BJ (cell line): ENCODE results near the gene ARFRP1. TPM values are rescaled to one million over a fixed set of nuclear protein-coding genes. Genes with fewer than 3 reads are reported as not detected.

Experiments used
- CTCF ChIA-PET: fragments of 350-600 bp; formaldehyde crosslinking; extraction: SDS; loops from one replicate; lab custom pipeline; 2021; ENCODE audit warnings: antibody characterized with exemption, inconsistent platforms; lab: Yijun Ruan, JAX
- POLR2A ChIA-PET: fragments of 300-600 bp; sonication (Branson Sonifier 250); formaldehyde crosslinking; extraction: SDS; loops from one replicate; lab custom pipeline; 2021; ENCODE audit warnings: antibody characterized with exemption; lab: Charles Lee
- DNase-seq: peaks from one replicate; pipeline ENCODE4 v3.0.0-alpha.2; 2011; ENCODE audit warnings: low read depth
- H3K27me3 ChIP-seq: 2 replicates; pipeline ENCODE4 v1.6.0; 2011; ENCODE audit warnings: low read length; ENCODE audit not compliant: control insufficient read depth, insufficient read depth
- H3K36me3 ChIP-seq: 2 replicates; pipeline ENCODE4 v1.5.1; 2011; ENCODE audit warnings: low read length; ENCODE audit not compliant: control insufficient read depth, insufficient read depth
- H3K4me3 ChIP-seq: 2 replicates; pipeline ENCODE4 v1.5.1; 2011; ENCODE audit warnings: low read depth, mild to moderate bottlenecking, control low read depth, low read length
- CTCF ChIP-seq: IDR thresholded peaks from 2 replicates; pipeline ENCODE4 v1.5.1; 2011; ENCODE audit warnings: low read depth, mild to moderate bottlenecking, control low read depth, inconsistent platforms, low read length, moderate library complexity; ENCODE audit not compliant: insufficient read depth
- polyA plus RNA-seq: library from polyadenylated mRNA; depleted of rRNA; stranded (reverse); fragments of >200 nt; gene quantifications from 2 replicates; pipeline ENCODE4 v1.2.3, GENCODE V29; 2011

ARFRP1 gene
- polyA plus RNA-seq, 1 experiment = 41.9 TPM

- POLR2A ChIA-PET = no interaction called here
- no peak for DNase-seq
- Histone ChIP-seq H3K27me3 (no peaks in the 10 kb centered on the region), H3K4me3 (no peak overlapping the region), H3K36me3 (peaks cover 29% of the 10 kb centered on the region)
- CTCF ChIA-PET = no interaction called here
- TF ChIP-seq CTCF = no peak
Observed at GRCh38 chr20:63703976-63704748, 3.6 kb downstream of the ARFRP1 start.

GRCh38 chr20:63703471-63703975, 4.3 kb downstream of the ARFRP1 start:
- Histone ChIP-seq H3K4me3 (no peak overlapping the region), H3K27me3 (no peaks in the 10 kb centered on the region), H3K36me3 (peaks cover 27% of the 10 kb centered on the region)
- POLR2A ChIA-PET = no interaction called here
- no peak for DNase-seq
- TF ChIP-seq CTCF = no peak
- CTCF ChIA-PET = no interaction called here

GRCh38 chr20:63702751-63703470, 4.9 kb downstream of the ARFRP1 start:
- Histone ChIP-seq H3K27me3 (no peaks in the 10 kb centered on the region), H3K36me3 (peaks cover 27% of the 10 kb centered on the region), H3K4me3 (no peak overlapping the region)
- ChIA-PET POLR2A (no interaction called here), CTCF (no interaction called here)
- no peak for TF ChIP-seq CTCF
- DNase-seq = no peak

GRCh38 chr20:63702036-63702665, 5.6 kb downstream of the ARFRP1 start:
- DNase-seq = no peak
- ChIA-PET POLR2A (no interaction called here), CTCF (no interaction called here)
- no peak overlapping the region for H3K4me3 ChIP-seq
- no peaks in the 10 kb centered on the region for H3K27me3 ChIP-seq
- H3K36me3 ChIP-seq = peaks cover 31% of the 10 kb centered on the region
- no peak for TF ChIP-seq CTCF

- no peak for DNase-seq
- peaks cover 31% of the 10 kb centered on the region for H3K36me3 ChIP-seq
- ChIA-PET POLR2A (no interaction called here), CTCF (no interaction called here)
- no peaks in the 10 kb centered on the region for H3K27me3 ChIP-seq
- H3K4me3 ChIP-seq = no peak overlapping the region
- no peak for TF ChIP-seq CTCF
Observed at GRCh38 chr20:63701329-63702035, 6.3 kb downstream of the ARFRP1 start.
